Endothelial cell of umbilical vein (primary cell): Measurements from ENCODE around the gene EPN3. TPM values are rescaled to one million over a fixed set of nuclear protein-coding genes. Genes with fewer than 3 reads are reported as not detected.

ENCODE experiments used
- BruUV-seq: library from RNA; stranded (reverse); fragments of 400-500 nt; replicated peaks from 2 replicates; lab custom pipeline; 2021; lab: Mats Ljungman, UMichigan
- CTCF ChIA-PET: fragments of 300-600, 350-600 bp; sonication (Branson Sonifier 250); formaldehyde crosslinking; loops from one replicate; lab custom pipeline; 2021; ENCODE audit warnings: antibody characterized with exemption, inconsistent platforms; lab: Charles Lee
- POLR2A ChIA-PET: fragments of 300-600, 350-600 bp; sonication (Branson Sonifier 250); formaldehyde crosslinking; loops from one replicate; lab custom pipeline; 2021; ENCODE audit warnings: antibody characterized with exemption, inconsistent platforms; lab: Charles Lee
- DNase-seq: peaks from one replicate; pipeline ENCODE4 v3.0.0-alpha.2; 2011; ENCODE audit warnings: low read depth, low spot score
- FAIRE-seq: peaks from 2 replicates; lab custom pipeline; 2011; peaks lifted over from hg19 to GRCh38; lab: Jason Lieb, UNC
- H2AFZ ChIP-seq: 2 replicates; pipeline ENCODE4 v1.6.0; 2012; ENCODE audit warnings: low read depth, low read length, control low read depth, inconsistent platforms
- H3K27ac ChIP-seq: 2 replicates; pipeline ENCODE4 v1.5.1; 2011; ENCODE audit warnings: low read depth, mild to moderate bottlenecking, control low read depth, low read length, moderate library complexity; ENCODE audit not compliant: insufficient read depth
- H3K27me3 ChIP-seq, 2 experiments: 2 replicates each; pipeline versions ENCODE4 v1.6.0 to v1.6.1; 2011; ENCODE audit warnings: low read length in 2 of 2, mixed read lengths in 1 of 2; ENCODE audit not compliant: control insufficient read depth in 2 of 2, insufficient read depth in 2 of 2
- H3K36me3 ChIP-seq, 2 experiments: 2 replicates in 1 of 2; 3 replicates in 1 of 2; pipeline ENCODE4 v1.5.1; 2011; ENCODE audit warnings: low read length in 2 of 2, mild to moderate bottlenecking in 1 of 2, moderate library complexity in 1 of 2; ENCODE audit not compliant: control insufficient read depth in 2 of 2, insufficient read depth in 2 of 2; ENCODE audit errors: extremely low read depth in 1 of 2
- H3K4me1 ChIP-seq: 3 replicates; pipeline ENCODE4 v1.5.1; 2011; ENCODE audit warnings: mild to moderate bottlenecking, low read length; ENCODE audit not compliant: control insufficient read depth, insufficient read depth; ENCODE audit errors: extremely low read depth
- H3K4me2 ChIP-seq: 2 replicates; pipeline ENCODE4 v1.6.1; 2011; ENCODE audit warnings: low read length, control low read depth, mixed read lengths; ENCODE audit not compliant: insufficient read depth
- H3K4me3 ChIP-seq, 3 experiments: fragments of 200-600 bp in 1 of 3; sonication (generic), shearing (Covaris generic) in 1 of 3; replicated peaks in 1 of 3; 2 replicates each; pipeline ENCODE4 v1.5.1; 2011 to 2016; ENCODE audit warnings: control low read depth in 3 of 3, low read length in 3 of 3, mild to moderate bottlenecking in 2 of 3, inconsistent platforms in 1 of 3, low read depth in 1 of 3, moderate library complexity in 1 of 3; ENCODE audit not compliant: insufficient read depth in 1 of 3
- H3K79me2 ChIP-seq: 2 replicates; pipeline ENCODE4 v1.6.0; 2012; ENCODE audit warnings: low read length, inconsistent platforms; ENCODE audit not compliant: control insufficient read depth, insufficient read depth
- H3K9ac ChIP-seq: replicated peaks from 2 replicates; pipeline ENCODE3; 2011; ENCODE audit warnings: low read length, control low read depth; ENCODE audit not compliant: insufficient read depth; ENCODE audit errors: extremely low read depth
- H3K9me1 ChIP-seq: replicated peaks from 3 replicates; pipeline ENCODE4 v1.6.0; 2011; ENCODE audit warnings: mild to moderate bottlenecking, low read length; ENCODE audit not compliant: control insufficient read depth, insufficient read depth; ENCODE audit errors: extremely low read depth
- H3K9me3 ChIP-seq: replicated peaks from 2 replicates; pipeline ENCODE4 v1.5.1; 2012; ENCODE audit warnings: low read length, inconsistent platforms; ENCODE audit not compliant: control insufficient read depth, insufficient read depth
- H4K20me1 ChIP-seq: replicated peaks from 2 replicates; pipeline ENCODE3; 2011; ENCODE audit warnings: mild to moderate bottlenecking, low read length; ENCODE audit not compliant: control insufficient read depth, insufficient read depth; ENCODE audit errors: extremely low read depth
- EZH2 ChIP-seq: IDR thresholded peaks from 2 replicates; pipeline ENCODE4 v1.6.1; 2012; ENCODE audit warnings: borderline replicate concordance, low read depth, mild to moderate bottlenecking, moderate library complexity, low read length, inconsistent platforms; ENCODE audit not compliant: severe bottlenecking
- FOS ChIP-seq: IDR thresholded peaks from 2 replicates; pipeline ENCODE4 v1.6.1; 2011; ENCODE audit warnings: mild to moderate bottlenecking, low read length, moderate library complexity, borderline replicate concordance; ENCODE audit not compliant: insufficient read depth
- GATA2 ChIP-seq: IDR thresholded peaks from 2 replicates; pipeline ENCODE4 v1.7.0; 2011; ENCODE audit warnings: low read depth, mild to moderate bottlenecking, moderate library complexity, mixed read lengths, low read length; ENCODE audit not compliant: insufficient read length, insufficient read depth
- JUN ChIP-seq: IDR thresholded peaks from 2 replicates; pipeline ENCODE4 v1.6.1; 2011; ENCODE audit warnings: borderline replicate concordance, low read depth; ENCODE audit not compliant: insufficient read length, insufficient read depth
- MAX ChIP-seq: IDR thresholded peaks from 2 replicates; pipeline ENCODE4 v1.6.1; 2011; ENCODE audit not compliant: insufficient read depth, insufficient read length
- MYC ChIP-seq: IDR thresholded peaks from one replicate; pipeline ENCODE4 v1.6.1; 2011; ENCODE audit warnings: mild to moderate bottlenecking, low read depth, low read length
- POLR2A ChIP-seq: IDR thresholded peaks from 2 replicates; pipeline ENCODE4 v1.6.1; 2012; ENCODE audit warnings: low read depth, mild to moderate bottlenecking, control low read depth, low read length
- POLR2AphosphoS5 ChIP-seq: IDR thresholded peaks from 2 replicates; pipeline ENCODE4 v1.6.1; 2012; ENCODE audit warnings: low read depth, mild to moderate bottlenecking, control low read depth, low read length, moderate library complexity; ENCODE audit not compliant: insufficient read depth
- dilution Hi-C: fragments of 300-500 bp; cut with MboI; formaldehyde crosslinking; loops from one replicate; pipeline ENCODE4 v1.15.0; 2019; ENCODE audit warnings: low sequenced_read_pairs; ENCODE audit not compliant: extremely low pct_ligation_motif_present
- intact Hi-C: fragments of 100-400 bp; cut with micrococcal nuclease; formaldehyde crosslinking; loops from one replicate; pipeline ENCODE4 v1.10.0; 2022
- polyA plus RNA-seq, 4 experiments: library from polyadenylated mRNA; depleted of rRNA in 3 of 4; stranded (reverse) in 3 of 4; unstranded in 1 of 4; fragments of >200 nt; gene quantifications; 2 replicates each; pipeline versions ENCODE4 v1.2.1 to v1.2.3, GENCODE V29; 2011 to 2012; ENCODE audit warnings: missing spikeins in 1 of 4
- total RNA-seq: library from RNA; stranded (reverse); gene quantifications from 2 replicates; pipeline ENCODE4 v1.2.3, GENCODE V29; 2021
- TF ChIP-seq, protein P1 (sequence below), 2 donors: IDR thresholded peaks; 1 replicate in 1 of 2; 2 replicates in 1 of 2; pipeline ENCODE4 v1.5.1; 2011; ENCODE audit warnings: low read length in 2 of 2, mild to moderate bottlenecking in 2 of 2, moderate library complexity in 2 of 2, control low read depth in 1 of 2, inconsistent platforms in 1 of 2, low read depth in 1 of 2; ENCODE audit not compliant: insufficient read depth in 1 of 2; ENCODE audit errors: extremely low read depth in 1 of 2

The EPN3 gene
- total and polyA plus RNA-seq, 2 donors (not counting 3 experiments of a cell fraction or from before 2014, with no cell fraction given): not detected

- dilution Hi-C loops: no loop called here
- Histone ChIP-seq H3K9me1 (no peaks in the 10 kb centered on the region), H3K27ac (no peak overlapping the region), H2AFZ (no peak overlapping the region), H3K4me1 (no peaks in the 10 kb centered on the region), H3K79me2 (no peaks in the 10 kb centered on the region), H3K27me3 (peaks cover 0 to 6% of the 10 kb centered on the region in 2 experiments), H3K36me3 (no peaks in the 10 kb centered on the region), H3K4me3 (no peak overlapping the region), H3K9me3 (no peaks in the 10 kb centered on the region), H3K9ac (no peak overlapping the region), H4K20me1 (no peaks in the 10 kb centered on the region), H3K4me2 (no peak overlapping the region)
- BruUV-seq: no TSS peak
- TF ChIP-seq EZH2: no peak
- TF ChIP-seq POLR2A: no peak
- TF ChIP-seq GATA2: no peak
- no peak for TF ChIP-seq POLR2AphosphoS5
- TF ChIP-seq, protein P1, sequence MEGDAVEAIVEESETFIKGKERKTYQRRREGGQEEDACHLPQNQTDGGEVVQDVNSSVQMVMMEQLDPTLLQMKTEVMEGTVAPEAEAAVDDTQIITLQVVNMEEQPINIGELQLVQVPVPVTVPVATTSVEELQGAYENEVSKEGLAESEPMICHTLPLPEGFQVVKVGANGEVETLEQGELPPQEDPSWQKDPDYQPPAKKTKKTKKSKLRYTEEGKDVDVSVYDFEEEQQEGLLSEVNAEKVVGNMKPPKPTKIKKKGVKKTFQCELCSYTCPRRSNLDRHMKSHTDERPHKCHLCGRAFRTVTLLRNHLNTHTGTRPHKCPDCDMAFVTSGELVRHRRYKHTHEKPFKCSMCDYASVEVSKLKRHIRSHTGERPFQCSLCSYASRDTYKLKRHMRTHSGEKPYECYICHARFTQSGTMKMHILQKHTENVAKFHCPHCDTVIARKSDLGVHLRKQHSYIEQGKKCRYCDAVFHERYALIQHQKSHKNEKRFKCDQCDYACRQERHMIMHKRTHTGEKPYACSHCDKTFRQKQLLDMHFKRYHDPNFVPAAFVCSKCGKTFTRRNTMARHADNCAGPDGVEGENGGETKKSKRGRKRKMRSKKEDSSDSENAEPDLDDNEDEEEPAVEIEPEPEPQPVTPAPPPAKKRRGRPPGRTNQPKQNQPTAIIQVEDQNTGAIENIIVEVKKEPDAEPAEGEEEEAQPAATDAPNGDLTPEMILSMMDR (IDR thresholded peaks at IDR 0.05; ENCODE audit: extremely low read depth in 1 of 2, insufficient read depth in 1 of 2, low read depth in 1 of 2, low read length in 2 of 2): no peak
- no peak for TF ChIP-seq JUN
- FAIRE-seq (no peak), DNase-seq (no peak)
- ChIA-PET CTCF (no interaction called here), POLR2A (no interaction called here)
- intact Hi-C loops: no loop called here
Measured at GRCh38 chr17:50580646-50581045, 48.1 kb downstream of the EPN3 start.

DNA sequence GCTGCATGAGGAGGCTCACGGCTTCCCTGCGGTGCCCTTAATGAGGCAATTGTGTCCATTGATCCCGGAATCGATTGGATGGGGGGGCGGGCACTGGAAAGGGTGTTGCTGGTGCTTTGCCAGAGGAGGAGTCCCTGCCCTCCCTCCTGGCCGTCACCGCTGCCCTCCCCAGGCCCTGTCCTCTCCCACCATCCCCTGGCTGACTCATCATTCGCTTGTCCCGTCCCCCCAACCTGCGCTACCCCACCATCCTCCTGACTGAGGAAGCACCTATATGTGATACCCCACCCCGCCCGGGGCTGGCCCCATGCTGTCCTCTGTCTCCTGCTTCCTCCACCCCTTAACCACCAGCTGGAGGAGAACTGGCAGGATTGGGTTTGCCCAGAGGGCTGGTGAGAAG lies 48.8 kb downstream of the EPN3 start:
- Histone ChIP-seq H3K9ac (no peak overlapping the region), H3K27ac (no peak overlapping the region), H3K9me1 (no peaks in the 10 kb centered on the region), H2AFZ (no peak overlapping the region), H3K4me1 (no peaks in the 10 kb centered on the region), H3K79me2 (no peaks in the 10 kb centered on the region), H3K4me3 (no peak overlapping the region), H3K4me2 (no peak overlapping the region), H3K36me3 (no peaks in the 10 kb centered on the region), H3K9me3 (no peaks in the 10 kb centered on the region), H4K20me1 (no peaks in the 10 kb centered on the region), H3K27me3 (peaks cover 0 to 6% of the 10 kb centered on the region in 2 experiments)
- TF ChIP-seq POLR2A: no peak
- TF ChIP-seq EZH2: no peak
- no peak for TF ChIP-seq FOS
- TF ChIP-seq JUN: no peak
- TF ChIP-seq MYC: no peak
- no peak for TF ChIP-seq MAX
- no peak for TF ChIP-seq POLR2AphosphoS5
- TF ChIP-seq, protein P1 (IDR thresholded peaks at IDR 0.05; ENCODE audit: extremely low read depth in 1 of 2, insufficient read depth in 1 of 2, low read depth in 1 of 2, low read length in 2 of 2): no peak
- TF ChIP-seq GATA2: no peak
- CTCF ChIA-PET: no interaction called here
- dilution Hi-C loops (no loop called here), intact Hi-C loops (no loop called here)
- FAIRE-seq (no peak), DNase-seq (no peak)
- POLR2A ChIA-PET: no interaction called here
- BruUV-seq: no TSS peak
